Karpas-422 (cell line): ENCODE data around the gene MCHR2. TPM values are rescaled to one million over a fixed set of nuclear protein-coding genes. Genes with fewer than 3 reads are reported as not detected.

Experiments used
- DNase-seq: peaks from one replicate; pipeline ENCODE4 v3.0.0-alpha.2; 2015
- H2AFZ ChIP-seq: fragments of 200-600 bp; sonication (generic); 2 replicates; pipeline ENCODE4 v1.6.1; 2014; ENCODE audit warnings: antibody characterized with exemption, low read length, mixed read lengths
- H3K27ac ChIP-seq: fragments of 200-600 bp; sonication (generic); 2 replicates; pipeline ENCODE4 v1.5.1; 2014; ENCODE audit warnings: mild to moderate bottlenecking, low read length, moderate library complexity
- H3K27me3 ChIP-seq: fragments of 200-600 bp; sonication (generic); 2 replicates; pipeline ENCODE4 v1.6.1; 2014; ENCODE audit warnings: low read length, mixed read lengths
- H3K36me3 ChIP-seq: fragments of 200-600 bp; sonication (generic); 2 replicates; pipeline ENCODE4 v1.6.1; 2014; ENCODE audit warnings: low read length, mixed read lengths; ENCODE audit not compliant: insufficient read depth
- H3K4me1 ChIP-seq: fragments of 200-600 bp; sonication (generic); 2 replicates; pipeline ENCODE4 v1.6.1; 2014; ENCODE audit warnings: mild to moderate bottlenecking, low read length, mixed read lengths
- H3K4me2 ChIP-seq: fragments of 200-600 bp; sonication (generic); 2 replicates; pipeline ENCODE4 v1.6.1; 2014; ENCODE audit warnings: low read length, low read depth, mild to moderate bottlenecking; ENCODE audit not compliant: poor library complexity, severe bottlenecking
- H3K4me3 ChIP-seq: fragments of 200-600 bp; sonication (generic); 2 replicates; pipeline ENCODE4 v1.5.1; 2014; ENCODE audit warnings: mild to moderate bottlenecking, antibody characterized with exemption, low read length, mixed read lengths
- H3K79me2 ChIP-seq: fragments of 200-600 bp; sonication (generic); 2 replicates; pipeline ENCODE4 v1.6.1; 2014; ENCODE audit warnings: mild to moderate bottlenecking, low read length, mixed read lengths
- H3K9ac ChIP-seq: fragments of 200-600 bp; sonication (generic); 2 replicates; pipeline ENCODE4 v1.6.0; 2014; ENCODE audit warnings: low read length
- H3K9me2 ChIP-seq: fragments of 200-600 bp; sonication (generic), shearing (Covaris generic); replicated peaks from 2 replicates; pipeline ENCODE4 v1.6.0; 2014; ENCODE audit warnings: mild to moderate bottlenecking, low read length, moderate library complexity; ENCODE audit not compliant: insufficient read depth
- H3K9me3 ChIP-seq: fragments of 300-700, 200-600 bp; sonication (generic); 2 replicates; pipeline ENCODE4 v1.6.1; 2014; ENCODE audit warnings: low read length, mixed read lengths
- H4K20me1 ChIP-seq: fragments of 200-600 bp; sonication (generic); 2 replicates; pipeline ENCODE4 v1.6.1; 2014; ENCODE audit warnings: mild to moderate bottlenecking, antibody characterized with exemption, low read length, low read depth; ENCODE audit not compliant: insufficient read depth
- total RNA-seq: library from RNA; depleted of rRNA; stranded (reverse); fragments of >200 nt; shearing (Covaris generic); gene quantifications from 2 replicates; pipeline ENCODE4 v1.2.3, GENCODE V29; 2014; ENCODE audit warnings: low replicate concordance

Gene MCHR2
- total RNA-seq, 1 experiment from 2014 or later = not detected

GRCh38 chr6:99946005-99946404 is 48.0 kb downstream of the MCHR2 start:
- Histone ChIP-seq H3K4me1 (no peaks in the 10 kb centered on the region), H3K9me2 (no peaks in the 10 kb centered on the region), H2AFZ (no peak overlapping the region), H3K36me3 (no peaks in the 10 kb centered on the region), H3K4me2 (no peak overlapping the region), H3K27ac (no peak overlapping the region), H3K9ac (no peak overlapping the region), H4K20me1 (no peaks in the 10 kb centered on the region), H3K9me3 (no peaks in the 10 kb centered on the region), H3K27me3 (no peaks in the 10 kb centered on the region), H3K4me3 (no peak overlapping the region), H3K79me2 (no peaks in the 10 kb centered on the region)
- no peak for DNase-seq

- Histone ChIP-seq H3K36me3 (no peaks in the 10 kb centered on the region), H3K9me3 (no peaks in the 10 kb centered on the region), H3K27ac (no peak overlapping the region), H3K27me3 (no peaks in the 10 kb centered on the region), H3K4me3 (no peak overlapping the region), H3K9ac (no peak overlapping the region), H3K4me2 (no peak overlapping the region), H4K20me1 (no peaks in the 10 kb centered on the region), H2AFZ (no peak overlapping the region), H3K4me1 (no peaks in the 10 kb centered on the region), H3K79me2 (no peaks in the 10 kb centered on the region), H3K9me2 (no peaks in the 10 kb centered on the region)
- no peak for DNase-seq
These were observed 50.2 kb downstream of the MCHR2 start for GRCh38 chr6:99943846-99944245.

- Histone ChIP-seq H3K27me3 (no peaks in the 10 kb centered on the region), H3K4me3 (no peak overlapping the region), H3K9me3 (no peaks in the 10 kb centered on the region), H3K36me3 (no peaks in the 10 kb centered on the region), H3K27ac (no peak overlapping the region), H3K9me2 (no peaks in the 10 kb centered on the region), H3K9ac (no peak overlapping the region), H4K20me1 (no peaks in the 10 kb centered on the region), H3K4me1 (no peaks in the 10 kb centered on the region), H2AFZ (no peak overlapping the region), H3K79me2 (no peaks in the 10 kb centered on the region), H3K4me2 (no peak overlapping the region)
- DNase-seq = no peak
These were observed 53.4 kb downstream of the MCHR2 start for GRCh38 chr6:99940582-99940981.

GRCh38 chr6:99933129-99933528 is 60.9 kb downstream of the MCHR2 start:
- H3K27ac ChIP-seq = no peak overlapping the region
- no peak overlapping the region for H3K4me2 ChIP-seq
- H3K4me1 ChIP-seq = no peaks in the 10 kb centered on the region
- H3K36me3 ChIP-seq = no peaks in the 10 kb centered on the region
- no peaks in the 10 kb centered on the region for H3K79me2 ChIP-seq
- DNase-seq = no peak
- H3K9ac ChIP-seq = no peak overlapping the region
- no peak overlapping the region for H2AFZ ChIP-seq
- H3K27me3 ChIP-seq = no peaks in the 10 kb centered on the region
- no peaks in the 10 kb centered on the region for H3K9me2 ChIP-seq
- H4K20me1 ChIP-seq = no peaks in the 10 kb centered on the region
- no peaks in the 10 kb centered on the region for H3K9me3 ChIP-seq
- H3K4me3 ChIP-seq = no peak overlapping the region

- Histone ChIP-seq H3K27me3 (no peaks in the 10 kb centered on the region), H3K27ac (no peak overlapping the region), H2AFZ (no peak overlapping the region), H3K4me2 (no peak overlapping the region), H3K79me2 (no peaks in the 10 kb centered on the region), H3K36me3 (no peaks in the 10 kb centered on the region), H3K4me1 (no peaks in the 10 kb centered on the region), H3K9me2 (no peaks in the 10 kb centered on the region), H3K4me3 (no peak overlapping the region), H3K9ac (no peak overlapping the region), H4K20me1 (no peaks in the 10 kb centered on the region), H3K9me3 (no peaks in the 10 kb centered on the region)
- no peak for DNase-seq
These were observed 81.4 kb downstream of the MCHR2 start for GRCh38 chr6:99912657-99913056.

GRCh38 chr6:99905209-99906106 is 88.6 kb downstream of the MCHR2 start:
- H3K36me3 ChIP-seq = no peaks in the 10 kb centered on the region
- no peak overlapping the region for H3K4me3 ChIP-seq
- no peaks in the 10 kb centered on the region for H3K9me2 ChIP-seq
- no peaks in the 10 kb centered on the region for H3K4me1 ChIP-seq
- H3K9me3 ChIP-seq = no peaks in the 10 kb centered on the region
- H3K27ac ChIP-seq = no peak overlapping the region
- H3K27me3 ChIP-seq = no peaks in the 10 kb centered on the region
- no peak overlapping the region for H3K9ac ChIP-seq
- no peak overlapping the region for H3K4me2 ChIP-seq
- H2AFZ ChIP-seq = no peak overlapping the region
- H4K20me1 ChIP-seq = no peaks in the 10 kb centered on the region
- peak; percentile 82 for DNase-seq
- H3K79me2 ChIP-seq = no peaks in the 10 kb centered on the region

- Histone ChIP-seq H3K79me2 (no peaks in the 10 kb centered on the region), H3K36me3 (no peaks in the 10 kb centered on the region), H3K27me3 (no peaks in the 10 kb centered on the region), H3K4me1 (no peaks in the 10 kb centered on the region), H3K4me2 (no peak overlapping the region), H3K27ac (no peak overlapping the region), H2AFZ (no peak overlapping the region), H3K9me2 (no peaks in the 10 kb centered on the region), H4K20me1 (no peaks in the 10 kb centered on the region), H3K4me3 (no peak overlapping the region), H3K9me3 (no peaks in the 10 kb centered on the region), H3K9ac (no peak overlapping the region)
- no peak for DNase-seq
These were observed 92.2 kb downstream of the MCHR2 start for GRCh38 chr6:99901596-99902384.

- no peak overlapping the region for H3K4me3 ChIP-seq
- H3K9me2 ChIP-seq = no peaks in the 10 kb centered on the region
- H3K27me3 ChIP-seq = no peaks in the 10 kb centered on the region
- H2AFZ ChIP-seq = no peak overlapping the region
- H3K9me3 ChIP-seq = no peaks in the 10 kb centered on the region
- no peaks in the 10 kb centered on the region for H3K36me3 ChIP-seq
- DNase-seq = no peak
- no peaks in the 10 kb centered on the region for H3K4me1 ChIP-seq
- H3K79me2 ChIP-seq = no peaks in the 10 kb centered on the region
- no peaks in the 10 kb centered on the region for H4K20me1 ChIP-seq
- H3K4me2 ChIP-seq = no peak overlapping the region
- H3K9ac ChIP-seq = no peak overlapping the region
- H3K27ac ChIP-seq = no peak overlapping the region
These were observed 99.2 kb downstream of the MCHR2 start for GRCh38 chr6:99894815-99895214.
